ENCODE data around the gene C9orf43. TPM values are rescaled to one million over a fixed set of nuclear protein-coding genes. Genes with fewer than 3 reads are reported as not detected.

The C9orf43 gene
- total RNA-seq, 2 experiments from 2014 or later, result 0.65 to 0.81 TPM

DNA sequence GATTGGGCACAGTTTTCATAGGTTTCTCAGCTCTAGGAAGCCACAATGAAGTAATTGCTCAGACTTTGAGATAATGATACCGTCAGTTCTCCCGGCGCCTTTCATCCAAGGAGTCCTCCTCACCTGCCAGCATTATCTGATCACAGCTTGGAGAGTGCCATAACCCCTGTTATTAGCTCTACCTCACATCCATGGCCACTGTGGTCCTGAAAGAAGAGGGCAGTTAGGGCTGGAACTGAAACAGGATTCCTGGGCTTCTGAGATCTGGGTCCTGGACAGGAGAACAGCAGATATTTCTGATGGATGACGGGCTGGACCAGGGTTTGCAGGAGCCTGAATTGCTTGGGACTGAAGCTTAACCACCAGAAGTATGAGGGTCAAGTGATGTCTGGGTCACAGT lies 66.5 kb downstream of the C9orf43 start:
- intact Hi-C loops (cut with micrococcal nuclease), result no loop called here
- POLR2A ChIA-PET, result no interaction called here
- DNase-seq, result no peak
- Mint-ChIP-seq H3K36me3 (no peaks in the 10 kb centered on the region), H3K4me3 (no peak overlapping the region), H3K4me1 (ENCODE audit: low read depth) (peaks cover 12% of the 10 kb centered on the region), H3K27me3 (no peaks in the 10 kb centered on the region), H3K9me3 (no peaks in the 10 kb centered on the region), H3K27ac (no peak overlapping the region)
- CTCF ChIA-PET, result no interaction called here

DNA sequence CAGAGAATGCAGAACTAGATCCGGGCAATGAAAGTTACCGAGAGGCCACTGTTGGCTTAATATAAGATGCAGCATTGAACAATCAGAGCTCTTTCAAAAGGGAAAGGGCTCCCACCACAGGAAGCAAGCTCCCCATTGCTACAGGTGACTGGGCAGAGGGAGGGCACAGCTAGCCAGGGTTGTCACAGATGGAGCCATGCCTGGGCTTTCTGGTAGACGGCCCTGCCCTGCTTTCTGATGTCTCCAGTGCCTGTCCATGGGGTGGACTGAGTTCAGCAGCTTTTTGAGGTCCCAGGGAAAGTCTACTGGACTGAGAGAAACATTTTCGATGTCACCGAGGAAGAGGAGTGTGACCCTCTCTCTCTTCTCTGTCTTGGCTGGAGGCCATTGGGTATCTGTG lies 67.1 kb downstream of the C9orf43 start:
- no peaks in the 10 kb centered on the region for H3K27me3 Mint-ChIP-seq
- no peak for DNase-seq
- H3K36me3 Mint-ChIP-seq, result no peaks in the 10 kb centered on the region
- no peak overlapping the region for H3K27ac Mint-ChIP-seq
- CTCF ChIA-PET, result no interaction called here
- no peaks in the 10 kb centered on the region for H3K9me3 Mint-ChIP-seq
- intact Hi-C loops (cut with micrococcal nuclease), result no loop called here
- peaks cover 12% of the 10 kb centered on the region for H3K4me1 Mint-ChIP-seq (ENCODE audit: low read depth)
- H3K4me3 Mint-ChIP-seq, result no peak overlapping the region
- POLR2A ChIA-PET, result no interaction called here

DNA sequence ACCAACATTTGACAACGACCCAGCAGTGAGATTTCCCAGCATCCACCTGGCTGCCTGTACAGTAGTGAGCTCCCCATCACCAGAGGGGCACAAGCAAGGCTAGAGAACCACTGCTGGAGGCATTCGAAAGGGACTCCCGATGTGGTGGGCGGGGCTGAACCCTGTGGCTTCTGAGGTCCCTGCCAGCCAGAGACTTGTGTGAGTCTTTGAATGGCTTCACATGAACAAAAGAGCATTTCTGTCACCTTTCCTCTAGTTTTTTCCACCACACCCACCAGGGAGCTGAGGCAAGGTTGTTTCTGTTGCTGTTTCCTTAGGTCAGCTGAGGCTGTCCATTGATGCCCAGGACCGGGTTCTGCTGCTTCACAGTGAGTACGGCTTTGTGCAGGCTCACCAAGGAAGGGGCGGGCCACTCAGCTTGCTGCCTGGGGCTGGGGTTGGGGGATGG lies 68.7 kb downstream of the C9orf43 start:
- H3K4me1 Mint-ChIP-seq (ENCODE audit: low read depth), result peaks cover 12% of the 10 kb centered on the region
- intact Hi-C loops (cut with micrococcal nuclease), result no loop called here
- ChIA-PET CTCF (interaction anchor here (0.8 to 1.3 kb wide), 2 partner anchors 16 to 112 kb away, joined by 3 to 4 read pairs; no protein-coding TSS in a partner anchor), POLR2A (interaction anchor here (0.9 kb wide), 1 partner anchor 37 kb away, joined by 4 read pairs; no protein-coding TSS in a partner anchor)
- H3K4me3 Mint-ChIP-seq, result no peak overlapping the region
- peak; percentile 37 for DNase-seq
- H3K27me3 Mint-ChIP-seq, result no peaks in the 10 kb centered on the region
- no peaks in the 10 kb centered on the region for H3K36me3 Mint-ChIP-seq
- no peaks in the 10 kb centered on the region for H3K9me3 Mint-ChIP-seq
- H3K27ac Mint-ChIP-seq, result no peak overlapping the region

Other genes starting within 250 kb of the C9orf43 start
- gene FKBP15, start 189.5 kb upstream of the C9orf43 start, total RNA-seq, result 10 to 100 TPM; 25.8 to 27.7 TPM
- gene SLC31A1, start 189.2 kb upstream of the C9orf43 start, total RNA-seq, result 10 to 100 TPM; 12.1 to 12.5 TPM
- gene CDC26, start 135.2 kb upstream of the C9orf43 start, total RNA-seq, result 10 to 100 TPM; 49.8 to 50.9 TPM
- 10 to 100 TPM; 47.6 to 48.7 TPM for gene PRPF4, start 135.1 kb upstream of the C9orf43 start, total RNA-seq
- under 1 TPM; 0.36 to 0.39 TPM for gene RNF183, start 107.4 kb upstream of the C9orf43 start, total RNA-seq
- gene WDR31, start 70.5 kb upstream of the C9orf43 start, total RNA-seq, result 1 to 10 TPM; 1.6 to 2.4 TPM
- gene BSPRY, start 61.2 kb upstream of the C9orf43 start, total RNA-seq, result 1 to 10 TPM; 7.6 to 8.5 TPM
- gene HDHD3, start 33.8 kb upstream of the C9orf43 start, total RNA-seq, result 10 to 100 TPM; 17.2 to 17.7 TPM
- gene ALAD, start 9.5 kb upstream of the C9orf43 start, total RNA-seq, result 10 to 100 TPM; 21.4 to 22.9 TPM
- 10 to 100 TPM; 44.3 to 45.0 TPM for gene POLE3, start 72 bp upstream of the C9orf43 start, total RNA-seq
- gene RGS3, start 53.0 kb downstream of the C9orf43 start, total RNA-seq, result 10 to 100 TPM; 54.4 to 57.7 TPM

Measured in activated CD4-positive, alpha-beta memory T cell treated with anti-CD3 and anti-CD28 coated beads for 36 hours (primary cell).